Naive thymus-derived CD4-positive, alpha-beta T cell (primary cell): ENCODE measurements around the gene GPR149. TPM values are rescaled to one million over a fixed set of nuclear protein-coding genes. Genes with fewer than 3 reads are reported as not detected.

Experiments
- ATAC-seq: fragments of 150-1000 bp; cut with Tn5 transposase; 2 replicates; pipeline ENCODE4 v1.10.0; 2021; ENCODE audit warnings: mild to moderate bottlenecking, moderate library complexity
- CTCF ChIA-PET: fragments of 350-600 bp; sonication (Branson Sonifier 250); formaldehyde crosslinking; loops from one replicate; lab custom pipeline; 2021; ENCODE audit warnings: antibody characterized with exemption; lab: Charles Lee
- POLR2A ChIA-PET: fragments of 350-600 bp; sonication (Branson Sonifier 250); formaldehyde crosslinking; loops from one replicate; lab custom pipeline; 2021; ENCODE audit warnings: antibody characterized with exemption, inconsistent platforms; lab: Charles Lee
- DNase-seq, 9 donors: peaks; one replicate each; pipeline versions ENCODE4 v3.0.0 to v3.0.0-alpha.2; 2020 to 2022; ENCODE audit warnings: mixed read lengths in 1 of 9
- H3K27ac ChIP-seq: one replicate; pipeline ENCODE4 v1.7.0; 2013; ENCODE audit warnings: mild to moderate bottlenecking, low read depth, low read length, moderate library complexity
- H3K27me3 ChIP-seq, 2 donors: one replicate each; pipeline ENCODE4 v1.7.0; 2013; ENCODE audit warnings: low read length in 2 of 2, mild to moderate bottlenecking in 2 of 2, moderate library complexity in 2 of 2; ENCODE audit not compliant: control insufficient read depth in 2 of 2, insufficient read depth in 2 of 2
- H3K36me3 ChIP-seq, 3 experiments: 1 replicate in 2 of 3; 2 replicates in 1 of 3; pipeline ENCODE4 v1.7.0; 2013; ENCODE audit warnings: low read length in 3 of 3, mild to moderate bottlenecking in 3 of 3, moderate library complexity in 1 of 3; ENCODE audit not compliant: insufficient read depth in 3 of 3, control insufficient read depth in 2 of 3
- H3K4me1 ChIP-seq, 2 donors: one replicate each; pipeline ENCODE4 v1.7.0; 2013; ENCODE audit warnings: low read length in 2 of 2, mild to moderate bottlenecking in 2 of 2, moderate library complexity in 1 of 2; ENCODE audit not compliant: control insufficient read depth in 2 of 2, insufficient read depth in 2 of 2
- H3K4me3 ChIP-seq: 2 replicates; pipeline ENCODE4 v1.7.0; 2013; ENCODE audit warnings: mild to moderate bottlenecking, low read length
- H3K9me3 ChIP-seq, 3 experiments: 1 replicate in 2 of 3; 2 replicates in 1 of 3; pipeline ENCODE4 v1.7.0; 2013; ENCODE audit warnings: low read length in 3 of 3; ENCODE audit not compliant: control insufficient read depth in 2 of 3
- H3K27ac Mint-ChIP-seq, 9 donors: one replicate each; pipeline ENCODE4 v1.8.0; 2020 to 2022; ENCODE audit warnings: mixed read lengths in 9 of 9, mild to moderate bottlenecking in 8 of 9, moderate library complexity in 5 of 9, inconsistent platforms in 2 of 9
- H3K27me3 Mint-ChIP-seq, 5 donors: one replicate each; pipeline ENCODE4 v1.8.0; 2021 to 2022; ENCODE audit warnings: mixed read lengths in 5 of 5, mild to moderate bottlenecking in 1 of 5
- H3K36me3 Mint-ChIP-seq, 5 donors: one replicate each; pipeline ENCODE4 v1.8.0; 2020 to 2022; ENCODE audit warnings: mixed read lengths in 5 of 5, mild to moderate bottlenecking in 3 of 5, inconsistent platforms in 1 of 5
- H3K4me1 Mint-ChIP-seq, 7 donors: one replicate each; pipeline ENCODE4 v1.8.0; 2020 to 2022; ENCODE audit warnings: mixed read lengths in 7 of 7, mild to moderate bottlenecking in 3 of 7, inconsistent platforms in 1 of 7
- H3K4me3 Mint-ChIP-seq, 10 donors: one replicate each; pipeline ENCODE4 v1.8.0; 2020 to 2022; ENCODE audit warnings: mild to moderate bottlenecking in 10 of 10, mixed read lengths in 10 of 10, moderate library complexity in 6 of 10, inconsistent platforms in 2 of 10
- H3K9me3 Mint-ChIP-seq, 11 donors: one replicate each; pipeline ENCODE4 v1.8.0; 2020 to 2022; ENCODE audit warnings: mixed read lengths in 11 of 11, mild to moderate bottlenecking in 4 of 11, inconsistent platforms in 1 of 11, moderate library complexity in 1 of 11
- intact Hi-C, 2 donors: fragments of 100-400 bp; cut with micrococcal nuclease; formaldehyde crosslinking; loops; one replicate each; pipeline ENCODE4 v1.15.1; 2023
- polyA plus RNA-seq, 2 donors: library from polyadenylated mRNA; unstranded; fragments of 300-500 nt; fragmentation: Illumina TruSeq; gene quantifications; one replicate each; pipeline ENCODE4 v1.2.3, GENCODE V29; 2021
- total RNA-seq, 6 experiments: library from RNA in 5 of 6; stranded (reverse) in 5 of 6; gene quantifications; 1 replicate in 5 of 6; 2 replicates in 1 of 6; pipeline ENCODE4 v1.2.3 and lab custom pipeline; 2021 to 2026

Gene GPR149
- total and polyA plus RNA-seq, 7 experiments from 2014 or later, result not detected

GRCh38 chr3:154307363-154307762 is 122.6 kb downstream of the GPR149 start:
- H3K4me1 Mint-ChIP-seq, result peaks cover 5 to 21% (median 14%) of the 10 kb centered on the region in 7 donors
- Histone ChIP-seq H3K27me3 (no peaks in the 10 kb centered on the region), H3K4me1 (no peaks in the 10 kb centered on the region), H3K9me3 (no peaks in the 10 kb centered on the region), H3K4me3 (no peak overlapping the region), H3K27ac (no peak overlapping the region), H3K36me3 (peaks cover 0 to 56% (median 17%) of the 10 kb centered on the region in 3 experiments)
- H3K36me3 Mint-ChIP-seq, result peaks cover 11 to 44% (median 33%) of the 10 kb centered on the region in 5 donors
- peak overlapping the region in 7 of 9 donors; percentile 3 to 37 (median 13) for H3K27ac Mint-ChIP-seq
- H3K27me3 Mint-ChIP-seq, result no peaks in the 10 kb centered on the region
- no peak overlapping the region for H3K4me3 Mint-ChIP-seq
- H3K9me3 Mint-ChIP-seq, result no peaks in the 10 kb centered on the region
- ChIA-PET POLR2A (interaction anchor here (0.6 kb wide), 1 partner anchor 94 kb away, joined by 3 read pairs; no protein-coding TSS in a partner anchor), CTCF (no interaction called here)
- ATAC-seq (no peak), DNase-seq (no peak)
- intact Hi-C loops, result no loop called here

DNA sequence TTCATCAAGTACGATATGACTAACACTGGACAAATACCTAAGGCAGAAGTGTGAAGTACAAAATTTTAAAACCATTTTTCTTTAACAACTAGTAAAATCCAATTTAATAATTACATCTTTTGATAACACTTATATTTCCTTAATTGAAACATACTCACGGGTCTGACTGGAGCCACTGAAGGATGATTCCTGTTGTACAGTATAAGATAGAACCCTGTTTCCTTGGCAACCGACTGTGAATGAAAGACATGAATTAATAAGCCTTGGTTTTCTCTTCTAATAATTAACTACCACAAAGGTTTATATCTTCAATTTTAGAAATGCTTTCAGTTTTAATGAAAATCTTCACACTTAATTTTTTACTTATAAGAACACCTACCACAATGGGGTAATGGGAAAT is 125.1 kb downstream of the GPR149 start:
- no peaks in the 10 kb centered on the region for H3K4me1 ChIP-seq
- peaks cover 5 to 21% (median 16%) of the 10 kb centered on the region in 7 donors for H3K4me1 Mint-ChIP-seq
- H3K27ac ChIP-seq, result no peak overlapping the region
- no peak overlapping the region for H3K27ac Mint-ChIP-seq
- ATAC-seq (no peak), DNase-seq (no peak)
- POLR2A ChIA-PET, result no interaction called here
- intact Hi-C loops, result loop anchor here in 1 of 2 donors (2.0 kb wide), 1 partner anchor 14 kb away; no protein-coding TSS in a partner anchor
- CTCF ChIA-PET, result no interaction called here
- peaks cover 0 to 78% (median 25%) of the 10 kb centered on the region in 3 experiments for H3K36me3 ChIP-seq
- no peaks in the 10 kb centered on the region for H3K9me3 Mint-ChIP-seq
- H3K4me3 ChIP-seq, result no peak overlapping the region
- H3K27me3 Mint-ChIP-seq, result no peaks in the 10 kb centered on the region
- no peak overlapping the region for H3K4me3 Mint-ChIP-seq
- no peaks in the 10 kb centered on the region for H3K9me3 ChIP-seq
- H3K36me3 Mint-ChIP-seq, result peaks cover 16 to 57% (median 40%) of the 10 kb centered on the region in 5 donors
- no peaks in the 10 kb centered on the region for H3K27me3 ChIP-seq

DNA sequence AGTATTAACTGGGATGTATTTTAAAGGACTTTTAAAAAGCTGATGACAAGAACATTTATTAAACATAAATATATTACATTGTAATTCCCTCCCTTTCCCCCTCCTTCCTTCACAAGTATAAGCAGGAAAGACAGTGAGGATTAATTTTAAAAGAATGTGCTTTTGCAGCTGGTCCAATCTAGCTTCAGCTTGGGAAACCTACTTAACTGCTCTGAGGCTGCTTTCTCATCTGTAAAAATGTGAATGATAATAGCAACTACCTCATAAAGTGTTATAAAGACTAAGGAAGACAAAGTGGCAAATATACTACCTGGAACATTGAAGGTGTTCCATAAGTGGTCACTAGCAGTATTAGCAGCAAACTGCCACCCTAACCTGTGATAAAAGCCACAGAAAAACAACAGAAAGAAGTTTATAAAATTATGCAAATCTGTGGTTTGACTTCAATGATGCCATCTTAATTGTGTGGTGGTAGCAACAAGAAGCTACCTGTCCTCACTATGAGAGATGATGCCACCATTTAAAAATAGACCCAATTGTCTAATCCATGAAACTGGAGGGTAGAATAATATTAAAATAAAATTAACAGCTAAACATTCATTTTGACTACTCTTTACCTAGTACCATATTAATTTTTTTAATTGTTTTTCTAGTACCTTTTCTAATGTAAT is 125.7 kb downstream of the GPR149 start:
- Histone ChIP-seq H3K4me1 (no peaks in the 10 kb centered on the region), H3K9me3 (no peaks in the 10 kb centered on the region), H3K27ac (no peak overlapping the region), H3K36me3 (peaks cover 0 to 76% (median 25%) of the 10 kb centered on the region in 3 experiments), H3K27me3 (no peaks in the 10 kb centered on the region), H3K4me3 (no peak overlapping the region)
- H3K4me3 Mint-ChIP-seq, result no peak overlapping the region
- H3K27ac Mint-ChIP-seq, result no peak overlapping the region
- peaks cover 16 to 59% (median 38%) of the 10 kb centered on the region in 5 donors for H3K36me3 Mint-ChIP-seq
- H3K27me3 Mint-ChIP-seq, result no peaks in the 10 kb centered on the region
- CTCF ChIA-PET, result no interaction called here
- no peaks in the 10 kb centered on the region for H3K9me3 Mint-ChIP-seq
- H3K4me1 Mint-ChIP-seq, result peaks cover 5 to 17% (median 13%) of the 10 kb centered on the region in 7 donors
- intact Hi-C loops, result loop anchor here in 1 of 2 donors (2.0 kb wide), 1 partner anchor 15 kb away; no protein-coding TSS in a partner anchor
- POLR2A ChIA-PET, result no interaction called here
- DNase-seq, result no peak
- ATAC-seq, result no peak

- CTCF ChIA-PET, result interaction anchor here (0.6 kb wide), 1 partner anchor 147 kb away, joined by 3 read pairs; no protein-coding TSS in a partner anchor
Observed at GRCh38 chr3:154301561-154301960, 128.4 kb downstream of the GPR149 start.

DNA sequence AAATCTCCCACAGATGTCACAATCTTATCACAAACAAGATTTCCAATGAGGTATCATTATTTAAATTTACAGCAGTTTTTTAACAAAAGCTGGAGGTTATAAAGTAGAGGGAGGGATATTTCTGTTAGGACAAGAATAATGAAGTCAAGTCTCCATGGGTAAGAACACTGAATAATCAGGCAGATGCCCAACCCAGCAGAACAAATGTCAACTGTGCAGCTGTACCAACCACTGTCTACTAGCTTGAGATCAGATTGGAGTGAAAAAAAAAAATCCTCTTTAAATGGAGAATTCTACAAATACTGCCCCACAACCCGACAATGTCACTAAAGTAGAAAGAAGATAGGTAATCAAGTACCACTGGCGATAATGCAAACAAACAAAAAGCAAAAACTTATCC is 136.0 kb downstream of the GPR149 start:
- DNase-seq (no peak), ATAC-seq (no peak)
- no peaks in the 10 kb centered on the region for H3K27me3 Mint-ChIP-seq
- H3K4me1 ChIP-seq, result no peaks in the 10 kb centered on the region
- no peak overlapping the region for H3K27ac ChIP-seq
- peaks cover 12 to 51% (median 28%) of the 10 kb centered on the region in 5 donors for H3K36me3 Mint-ChIP-seq
- H3K27ac Mint-ChIP-seq, result peak overlapping the region in 3 of 9 donors; percentile 24 to 67 (median 44)
- no peaks in the 10 kb centered on the region for H3K9me3 ChIP-seq
- H3K36me3 ChIP-seq, result peaks cover 7 to 73% (median 26%) of the 10 kb centered on the region in 3 experiments
- no peaks in the 10 kb centered on the region for H3K27me3 ChIP-seq
- no peak overlapping the region for H3K4me3 ChIP-seq
- intact Hi-C loops, result no loop called here
- H3K9me3 Mint-ChIP-seq, result no peaks in the 10 kb centered on the region
- H3K4me3 Mint-ChIP-seq, result no peak overlapping the region
- ChIA-PET CTCF (no interaction called here), POLR2A (no interaction called here)
- H3K4me1 Mint-ChIP-seq, result peaks cover 0 to 10% (median 6%) of the 10 kb centered on the region in 7 donors

More at GRCh38 chr3:154301561-154301960, 128.4 kb downstream of the GPR149 start:
- POLR2A ChIA-PET, result interaction anchor here (0.6 kb wide), 1 partner anchor 1539 kb away, joined by 3 read pairs; no protein-coding TSS in a partner anchor
- intact Hi-C loops, result no loop called here
- Mint-ChIP-seq H3K4me3 (no peak overlapping the region), H3K36me3 (peaks cover 12 to 58% (median 36%) of the 10 kb centered on the region in 5 donors), H3K4me1 (peaks cover 0 to 9% (median 2%) of the 10 kb centered on the region in 7 donors), H3K27ac (peak overlapping the region in 1 of 9 donors; percentile 1), H3K9me3 (no peaks in the 10 kb centered on the region), H3K27me3 (no peaks in the 10 kb centered on the region)
- DNase-seq (no peak), ATAC-seq (no peak)
- no peak overlapping the region for H3K4me3 ChIP-seq
- H3K36me3 ChIP-seq, result peaks cover 0 to 82% (median 25%) of the 10 kb centered on the region in 3 experiments
- no peak overlapping the region for H3K27ac ChIP-seq
- H3K4me1 ChIP-seq, result no peaks in the 10 kb centered on the region
- H3K9me3 ChIP-seq, result no peaks in the 10 kb centered on the region
- no peaks in the 10 kb centered on the region for H3K27me3 ChIP-seq

DNA sequence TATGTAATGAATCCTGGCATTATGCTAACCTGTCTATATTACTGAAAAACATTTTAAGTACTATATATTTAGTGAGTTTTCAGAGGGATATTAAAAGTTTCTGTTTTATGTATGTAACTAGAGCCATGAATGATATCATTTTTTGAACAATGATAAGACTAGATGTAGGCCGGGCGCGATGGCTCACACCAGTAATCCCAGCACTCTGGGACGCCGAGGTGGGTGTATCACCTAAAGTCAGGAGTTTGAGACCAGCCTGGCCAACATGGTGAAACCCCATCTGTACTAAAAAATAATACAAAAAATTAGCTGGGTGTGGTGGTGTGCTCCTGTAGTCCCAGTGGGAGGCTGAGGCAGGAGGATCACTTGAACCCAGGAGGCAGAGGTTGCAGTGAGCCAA is 139.8 kb downstream of the GPR149 start:
- H3K9me3 ChIP-seq, result no peaks in the 10 kb centered on the region
- intact Hi-C loops, result loop anchor here in 1 of 2 donors (2.0 kb wide), 1 partner anchor 13 kb away; no protein-coding TSS in a partner anchor
- ATAC-seq (no peak), DNase-seq (no peak)
- ChIA-PET POLR2A (no interaction called here), CTCF (no interaction called here)
- H3K4me1 ChIP-seq, result no peaks in the 10 kb centered on the region
- peaks cover 7 to 51% (median 35%) of the 10 kb centered on the region in 5 donors for H3K36me3 Mint-ChIP-seq
- peaks cover 0 to 11% (median 5%) of the 10 kb centered on the region in 7 donors for H3K4me1 Mint-ChIP-seq
- no peaks in the 10 kb centered on the region for H3K9me3 Mint-ChIP-seq
- H3K4me3 Mint-ChIP-seq, result no peak overlapping the region
- H3K27me3 Mint-ChIP-seq, result no peaks in the 10 kb centered on the region
- no peak overlapping the region for H3K27ac ChIP-seq
- no peaks in the 10 kb centered on the region for H3K27me3 ChIP-seq
- peaks cover 15 to 75% (median 26%) of the 10 kb centered on the region in 3 experiments for H3K36me3 ChIP-seq
- H3K27ac Mint-ChIP-seq, result peak overlapping the region in 1 of 9 donors; percentile 49
- H3K4me3 ChIP-seq, result no peak overlapping the region
